GM19455 (cell line): Measurements from ENCODE around the gene RPS2.
"Not testable (repeated sequence)": the region's sequence is repeated elsewhere in the genome, so short reads cannot be mapped to it uniquely, and the experiment has no call there.

ENCODE experiments used
- ATAC-seq: cut with Tn5 transposase; IDR thresholded peaks from one replicate; pipeline ENCODE4 v1.9.1; 2021; ENCODE audit not compliant: unreplicated experiment

Gene RPS2

DNA sequence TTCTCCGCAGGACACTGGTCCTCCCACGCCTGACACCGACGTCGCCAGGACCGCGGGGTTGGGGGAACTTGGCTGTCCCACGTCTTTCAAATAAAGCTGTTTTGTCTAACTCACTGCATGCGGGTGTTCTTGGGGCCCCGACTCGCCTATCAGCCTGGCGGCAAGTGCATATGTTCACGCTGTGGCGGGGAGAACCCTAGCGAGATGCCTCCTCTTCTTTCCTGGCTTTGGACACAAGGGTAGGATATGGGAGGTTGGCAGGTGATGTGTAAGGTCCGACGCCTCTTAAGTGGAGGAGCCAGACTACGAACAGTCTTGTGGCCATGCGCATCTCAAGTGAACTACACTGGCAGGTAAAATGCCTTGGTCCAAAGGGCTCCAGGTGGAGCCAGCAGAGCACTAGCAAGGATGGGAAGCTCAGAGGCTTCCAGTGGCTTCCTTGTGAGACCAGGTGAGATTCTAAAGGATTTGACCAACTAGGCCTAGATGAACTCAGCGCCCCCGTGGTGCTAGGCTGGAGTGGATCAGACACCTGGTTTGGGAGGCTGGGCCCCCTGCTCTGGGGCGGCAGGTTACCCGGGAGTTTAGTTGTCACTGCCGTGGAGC, 873 bp upstream of the RPS2 start:
- ATAC-seq: no peak

DNA sequence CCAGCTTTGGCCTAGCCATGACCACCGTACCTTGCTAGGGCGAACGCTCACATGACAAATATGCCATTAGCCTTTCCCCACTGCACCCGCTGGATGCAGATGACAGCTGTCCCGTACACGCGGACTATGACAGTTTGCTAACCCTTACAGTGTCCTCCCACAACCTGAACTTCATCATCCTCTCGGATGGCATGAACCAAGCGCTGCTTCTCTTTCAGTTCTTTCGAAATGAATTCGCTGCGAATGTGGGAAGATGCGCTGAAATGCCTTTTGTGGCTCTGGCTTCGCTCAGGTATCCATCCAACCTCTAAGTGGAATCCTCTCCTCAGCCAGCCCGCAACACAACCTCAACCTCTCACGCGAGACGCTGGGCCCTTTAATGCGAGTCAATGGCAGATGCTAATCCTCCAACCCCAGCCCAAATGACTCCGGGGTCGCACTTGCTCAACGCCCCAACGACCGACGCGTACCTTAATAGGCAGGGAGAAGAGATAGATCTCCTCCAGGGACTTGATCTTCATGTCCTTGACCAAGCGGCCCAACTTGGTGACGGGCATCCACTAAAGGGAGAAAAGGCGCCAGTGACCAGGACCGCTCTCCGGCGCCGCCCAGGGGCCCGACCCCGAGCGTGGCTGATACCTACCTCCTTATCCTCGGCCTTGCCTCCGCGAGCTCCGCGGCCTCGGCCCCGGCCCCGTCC, 670 bp downstream of the RPS2 start:
- peak; percentile 3 for ATAC-seq

DNA sequence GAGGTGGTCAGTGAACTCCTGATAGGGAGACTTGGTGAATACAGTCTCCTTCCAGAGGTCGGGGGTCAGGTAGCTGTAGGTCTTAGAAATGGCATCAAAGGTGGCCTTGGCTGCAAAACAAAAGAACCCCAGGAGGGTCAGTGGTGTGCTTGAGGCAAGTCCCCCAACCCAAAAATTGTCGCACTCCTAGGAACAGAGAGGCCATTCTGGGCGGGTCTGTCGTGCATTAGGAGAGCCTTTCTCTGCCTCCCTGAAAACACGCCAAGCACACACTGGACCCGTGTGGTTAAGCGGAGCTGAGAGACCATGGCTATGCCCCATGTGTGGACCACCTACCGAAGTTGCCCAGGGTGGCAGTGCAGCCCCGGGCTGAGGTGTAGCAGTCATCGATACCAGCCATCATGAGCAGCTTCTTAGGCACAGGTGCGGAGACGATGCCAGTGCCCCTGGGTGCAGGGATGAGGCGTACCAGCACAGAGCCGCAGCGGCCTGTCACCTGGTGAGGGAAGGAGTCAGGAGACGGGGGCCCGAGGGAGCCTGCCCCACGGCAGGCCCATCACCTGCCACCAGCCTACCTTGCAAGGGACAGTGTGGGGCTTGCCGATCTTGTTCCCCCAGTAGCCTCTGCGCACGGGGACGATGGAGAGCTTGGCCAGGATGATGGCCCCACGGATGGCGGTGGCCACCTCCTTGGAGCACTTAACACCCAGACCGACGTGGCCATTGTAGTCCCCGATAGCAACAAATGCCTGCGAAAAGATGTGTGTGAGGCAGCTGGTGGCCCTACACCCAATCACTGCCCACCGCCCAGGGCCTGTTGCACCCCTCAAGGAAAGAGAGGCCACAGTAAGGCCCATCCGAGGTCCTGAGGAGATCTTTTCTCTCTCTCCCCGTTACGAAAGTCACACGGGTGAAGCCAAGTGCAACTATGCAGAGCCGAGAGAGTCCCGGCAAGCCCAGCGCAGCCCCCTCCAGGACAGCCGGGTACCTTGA, 2.2 kb downstream of the RPS2 start:
- ATAC-seq: not testable (repeated sequence)

DNA sequence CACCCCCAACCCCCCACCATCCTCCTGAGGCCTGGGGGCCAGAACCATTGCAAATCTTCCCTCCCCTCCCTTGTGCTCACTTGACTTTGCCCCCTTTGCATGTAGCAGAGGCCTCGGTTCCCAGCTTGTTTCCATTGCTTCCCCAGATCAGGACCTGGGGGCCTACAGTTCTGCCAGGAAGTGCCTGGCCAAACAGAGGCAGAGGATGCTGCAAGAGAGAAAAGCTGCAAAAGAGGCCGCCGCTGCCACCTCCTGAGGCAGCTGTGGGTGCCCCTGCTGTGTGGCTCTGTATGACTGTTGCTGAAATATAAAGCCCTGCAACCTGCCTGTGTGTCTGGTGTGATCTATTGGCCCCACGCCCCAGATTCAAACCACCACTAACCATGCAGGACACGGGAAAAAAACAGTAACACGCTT, 3.0 kb downstream of the RPS2 start:
- no peak for ATAC-seq

DNA sequence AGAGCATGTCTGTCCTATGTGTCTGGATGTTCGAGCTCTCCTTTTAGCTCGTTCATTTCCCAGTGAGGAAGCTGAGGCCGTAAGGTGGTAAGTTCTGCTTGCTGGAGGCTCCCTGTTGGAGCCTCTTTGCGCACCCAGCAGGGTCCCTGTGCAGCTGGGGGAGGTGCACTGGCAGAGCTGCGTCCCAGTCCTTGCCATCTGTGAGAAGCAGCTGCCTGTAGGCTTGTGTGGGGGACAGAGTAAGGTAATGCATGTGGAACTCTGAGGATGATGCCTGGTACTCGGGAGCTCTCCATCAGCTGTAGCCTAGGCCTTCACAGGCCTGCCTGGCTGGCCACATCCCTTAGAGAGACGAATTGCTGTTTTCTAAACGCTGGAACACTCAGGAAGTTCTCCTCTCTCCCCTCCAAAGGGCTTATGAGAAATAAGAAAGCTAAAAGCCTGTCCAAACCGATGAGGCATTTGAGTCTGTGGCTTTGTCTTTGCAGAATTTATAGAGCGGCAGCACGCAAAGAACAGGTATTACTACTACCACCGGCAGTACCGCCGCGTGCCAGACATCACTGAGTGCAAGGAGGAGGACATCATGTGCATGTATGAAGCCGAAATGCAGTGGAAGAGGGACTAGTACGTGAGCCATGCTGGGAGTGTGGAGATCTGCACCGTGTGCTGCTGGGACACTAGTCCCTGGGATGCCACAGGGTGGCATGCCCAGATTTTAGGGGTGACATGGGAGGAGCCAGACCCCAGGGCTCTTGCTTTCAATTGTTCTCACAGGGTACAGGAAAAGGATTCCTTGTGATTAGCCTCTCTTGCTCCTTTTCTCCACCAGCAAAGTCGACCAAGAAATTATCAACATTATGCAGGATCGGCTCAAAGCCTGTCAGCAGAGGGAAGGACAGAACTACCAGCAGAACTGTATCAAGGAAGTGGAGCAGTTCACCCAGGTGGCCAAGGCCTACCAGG, 3.7 kb downstream of the RPS2 start:
- no peak for ATAC-seq

DNA sequence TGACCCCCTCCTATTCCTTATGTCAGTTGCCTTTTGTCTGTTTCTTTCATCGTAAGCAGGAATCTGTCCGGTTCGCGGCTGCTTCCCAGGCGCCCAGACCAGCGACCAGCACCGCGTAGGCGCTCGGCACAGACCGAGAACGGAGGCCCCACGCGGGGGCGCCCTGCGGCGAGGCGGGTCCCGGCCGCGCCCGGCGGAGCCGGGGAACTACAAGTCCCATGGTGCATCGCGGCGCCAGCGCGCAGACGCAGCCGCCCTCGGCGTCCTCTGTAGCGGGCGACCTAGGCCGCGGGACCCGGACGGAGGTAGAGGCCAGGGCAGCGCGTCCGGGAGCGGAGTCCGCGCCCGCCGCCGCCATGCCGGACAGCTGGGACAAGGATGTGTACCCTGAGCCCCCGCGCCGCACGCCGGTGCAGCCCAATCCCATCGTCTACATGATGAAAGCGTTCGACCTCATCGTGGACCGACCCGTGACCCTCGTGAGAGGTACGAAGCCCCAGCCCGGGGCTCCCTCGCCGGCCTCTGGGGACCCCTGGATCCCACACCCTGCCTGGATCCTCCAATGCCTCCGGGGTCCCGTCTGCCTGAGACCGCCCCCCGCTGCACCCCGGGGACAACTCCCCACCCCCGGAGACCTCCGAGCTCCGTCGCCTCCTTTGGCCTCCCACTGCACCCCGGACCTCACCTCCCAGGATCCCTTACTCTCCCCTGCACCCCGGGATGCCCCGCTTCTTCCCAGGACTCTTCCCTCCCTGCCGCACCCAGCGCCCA, 5.2 kb downstream of the RPS2 start, which contains the start of gene NDUFB10:
NDUFB10 (plus strand) TSS at position 270 of the 771 bp plus-strand sequence; CDS start at position 357, 87 bp downstream.
- peak; percentile 68 for ATAC-seq

DNA sequence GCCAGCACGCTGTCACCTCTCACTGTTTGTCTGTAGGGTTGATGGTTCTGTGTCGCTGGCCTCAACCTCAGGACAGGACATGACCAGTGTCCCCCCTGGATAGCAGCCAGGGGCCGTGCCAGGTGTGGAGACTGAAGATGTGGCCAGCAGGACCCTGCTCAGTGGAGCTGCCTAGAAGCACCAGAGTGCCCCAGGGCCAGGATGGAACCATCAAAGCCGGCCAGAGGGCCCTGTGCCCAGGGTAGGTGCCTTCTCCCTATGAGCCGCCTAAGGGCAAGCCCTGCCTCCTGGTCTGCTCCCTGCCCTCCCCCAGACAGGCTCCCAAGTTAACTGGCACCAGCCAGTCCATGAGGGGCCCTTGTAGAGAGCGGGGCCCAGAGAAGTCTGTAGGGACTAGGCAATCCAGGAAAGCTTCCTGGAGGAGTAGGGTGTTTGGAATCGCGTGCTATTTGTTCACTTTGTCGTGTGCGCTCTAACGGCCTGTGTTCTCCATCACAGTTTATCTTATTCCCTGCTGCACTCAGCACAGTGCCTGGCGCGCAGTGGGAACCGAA, 5.8 kb downstream of the RPS2 start:
- ATAC-seq: no peak

DNA sequence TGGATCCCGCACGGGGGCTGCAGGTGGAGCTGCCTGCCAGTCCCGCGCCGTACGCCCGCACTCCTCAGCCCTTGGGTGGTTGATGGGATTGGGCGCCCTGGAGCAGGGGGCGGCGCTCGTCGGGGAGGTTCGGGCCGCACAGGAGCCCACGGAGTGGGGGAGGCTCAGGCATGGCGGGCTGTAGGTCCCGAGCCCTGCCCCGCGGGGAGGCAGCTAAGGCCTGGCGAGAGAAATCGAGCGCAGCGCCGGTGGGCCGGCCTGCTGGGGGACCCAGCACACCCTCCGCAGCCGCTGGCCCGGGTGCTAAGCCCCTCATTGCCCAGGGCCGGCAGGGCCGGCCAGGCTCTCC, 6.5 kb downstream of the RPS2 start:
- not testable (repeated sequence) for ATAC-seq

DNA sequence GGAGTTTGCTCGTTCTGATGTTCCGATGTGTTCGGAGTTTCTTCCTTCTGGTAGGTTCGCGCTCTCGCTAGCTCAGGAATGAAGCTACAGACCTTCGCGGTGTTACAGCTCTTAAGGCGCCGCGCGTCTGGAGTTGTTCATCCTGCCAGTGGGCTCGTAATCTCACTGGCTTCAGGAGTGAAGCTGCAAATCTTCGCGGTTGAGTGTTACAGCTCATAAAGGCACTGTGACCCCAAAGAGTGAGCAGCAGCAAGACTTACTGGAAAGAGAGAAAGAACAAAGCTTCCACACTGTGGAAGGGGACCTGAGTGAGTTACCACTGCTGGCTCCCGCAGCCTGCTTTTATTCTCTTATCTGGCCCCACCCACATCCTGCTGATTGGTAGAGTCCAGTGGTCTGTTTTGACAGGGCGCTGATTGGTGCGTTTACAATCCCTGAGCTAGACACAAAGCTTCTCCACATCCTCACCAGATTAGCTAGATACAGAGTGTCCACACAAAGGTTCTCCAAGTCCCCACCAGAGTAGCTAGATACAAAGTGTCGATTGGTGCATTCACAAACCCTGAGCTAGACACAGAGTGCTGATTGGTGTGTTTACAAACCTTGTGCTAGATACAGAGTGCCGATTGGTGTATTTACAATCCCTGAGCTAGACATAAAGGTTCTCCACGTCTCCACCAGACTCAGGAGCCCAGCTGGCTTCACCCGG, 7.0 kb downstream of the RPS2 start:
- ATAC-seq: not testable (repeated sequence)

DNA sequence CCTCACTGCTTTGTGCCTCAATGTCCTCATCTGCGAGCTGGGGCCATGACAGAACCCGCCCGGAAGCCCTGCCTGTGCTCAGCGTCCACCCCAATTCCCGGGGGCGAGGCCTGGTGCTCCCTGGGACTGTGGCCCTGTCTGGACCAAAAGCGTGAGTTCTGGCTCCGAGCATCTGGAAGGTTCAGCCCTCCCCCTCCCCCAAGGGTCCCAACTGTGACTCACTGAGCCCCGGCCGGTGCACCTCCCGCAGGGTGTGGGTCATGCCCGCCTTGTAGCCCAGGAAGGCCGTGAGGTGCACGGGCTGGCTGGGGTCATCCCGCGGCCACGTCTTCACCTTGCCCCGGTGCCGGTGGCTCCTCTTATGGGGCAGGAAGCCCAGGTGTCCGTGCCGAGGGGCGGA, 10.9 kb downstream of the RPS2 start:
- ATAC-seq: no peak

DNA sequence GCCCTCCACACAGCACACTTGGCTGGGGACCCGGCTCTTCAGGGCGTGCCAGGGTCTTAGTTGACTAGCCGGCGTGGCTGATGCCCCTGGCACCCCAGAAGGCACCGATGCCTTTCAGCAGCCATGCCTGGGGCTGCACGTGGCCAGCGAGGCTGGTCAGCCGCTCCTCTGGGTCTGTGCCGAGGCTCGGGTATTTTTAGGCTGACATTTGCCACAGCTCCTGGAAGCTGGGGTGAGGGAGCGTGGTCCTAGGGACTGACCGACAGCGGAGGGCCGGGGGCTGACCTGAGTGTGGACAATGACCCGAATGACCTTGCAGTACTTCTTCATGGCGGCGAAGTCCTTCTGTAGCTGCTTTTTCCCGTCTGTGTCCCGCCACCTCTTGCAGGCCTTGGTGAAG, 14.1 kb downstream of the RPS2 start:
- no peak for ATAC-seq

DNA sequence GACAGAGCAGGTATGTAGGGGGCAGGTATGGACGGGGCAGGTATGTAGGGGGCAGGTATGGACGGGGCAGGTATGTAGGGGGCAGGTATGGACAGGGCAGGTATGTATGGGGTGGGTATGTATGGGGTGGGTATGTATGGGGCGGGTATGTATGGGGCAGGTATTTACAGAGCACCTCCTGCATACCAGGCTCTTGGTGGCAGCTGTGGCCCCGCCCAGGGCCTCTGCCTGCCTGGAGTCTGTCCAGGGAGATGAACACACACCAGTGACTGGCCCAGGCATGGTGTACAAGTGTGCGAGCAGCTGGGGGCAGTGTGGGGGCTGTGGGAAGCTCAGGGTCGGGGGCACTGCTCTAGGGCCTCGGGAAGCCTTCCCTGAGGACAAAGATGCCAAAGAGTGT, 14.6 kb downstream of the RPS2 start:
- no peak for ATAC-seq

DNA sequence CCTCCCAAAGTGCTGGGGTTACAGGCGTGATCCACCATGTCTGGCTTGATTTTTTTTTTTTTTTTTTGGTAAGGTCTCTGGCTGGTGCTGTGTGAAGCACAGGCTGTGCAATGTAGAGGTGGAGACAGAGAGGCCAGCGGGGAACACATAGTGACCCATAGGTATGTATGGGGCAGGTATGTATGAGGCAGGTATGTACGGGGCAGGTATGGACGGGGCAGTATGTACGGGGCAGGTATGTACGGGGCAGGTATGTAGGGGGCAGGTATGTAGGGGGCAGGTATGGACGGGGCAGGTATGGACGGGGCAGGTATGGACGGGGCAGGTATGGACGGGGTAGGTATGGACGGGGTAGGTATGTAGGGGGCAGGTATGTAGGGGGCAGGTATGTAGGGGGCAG, 15.1 kb downstream of the RPS2 start:
- ATAC-seq: no peak

DNA sequence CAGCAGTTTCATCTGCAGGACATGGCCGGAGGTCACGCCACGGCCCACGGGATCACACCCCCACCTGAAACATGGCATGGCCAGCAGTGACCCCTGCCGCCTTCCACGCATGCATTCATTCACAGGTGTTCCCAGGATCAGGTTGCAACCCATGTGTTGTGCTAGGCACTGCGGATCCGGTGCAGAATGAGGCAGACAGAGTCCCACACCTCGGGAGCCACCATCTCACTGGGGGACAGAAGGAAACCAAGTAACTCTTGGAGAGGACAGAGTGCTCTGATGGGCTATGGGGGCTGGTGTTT, 17.3 kb downstream of the RPS2 start:
- no peak for ATAC-seq

DNA sequence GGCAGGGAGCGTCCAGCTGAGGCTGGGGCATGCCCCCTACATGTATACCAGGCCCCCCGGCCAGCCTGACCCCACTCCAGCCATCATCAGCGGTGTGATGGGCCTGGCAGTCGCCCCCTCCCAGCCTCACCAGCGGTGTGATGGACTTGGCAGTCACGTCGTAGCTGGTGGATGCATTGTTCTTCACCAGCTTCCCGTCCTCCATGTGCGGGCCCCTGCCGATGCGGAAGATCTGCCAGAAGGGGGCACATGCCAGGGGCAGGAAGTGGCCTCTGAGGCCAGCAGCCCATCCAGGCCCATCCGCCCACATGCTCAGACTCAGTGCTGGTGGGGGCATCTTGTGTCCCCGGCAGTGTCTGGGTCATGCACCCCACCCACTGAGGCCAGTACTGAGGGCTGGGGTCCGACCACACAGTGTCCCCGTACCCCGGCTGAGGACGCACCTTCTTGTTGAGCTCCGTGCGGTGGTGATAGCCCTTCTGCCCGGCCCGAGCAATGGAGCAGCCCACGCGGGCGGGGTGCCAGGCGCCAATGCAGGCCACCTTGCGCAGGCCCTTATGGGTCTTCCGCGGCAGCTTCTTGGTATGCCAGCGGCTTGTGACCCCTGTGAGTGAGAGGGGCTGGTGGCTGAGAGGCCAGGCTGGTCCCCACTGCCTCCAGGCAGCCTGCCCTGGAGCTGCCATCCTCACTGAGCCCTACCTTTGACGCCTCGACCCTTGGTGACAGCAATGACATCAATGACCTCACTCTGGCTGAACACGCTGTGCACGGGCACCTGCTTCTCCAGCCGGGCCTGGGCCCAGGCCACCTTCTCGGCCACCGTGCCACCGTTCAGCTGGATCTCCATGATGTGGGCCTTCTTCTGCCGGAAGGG, 17.9 kb downstream of the RPS2 start:
- ATAC-seq: no peak

DNA sequence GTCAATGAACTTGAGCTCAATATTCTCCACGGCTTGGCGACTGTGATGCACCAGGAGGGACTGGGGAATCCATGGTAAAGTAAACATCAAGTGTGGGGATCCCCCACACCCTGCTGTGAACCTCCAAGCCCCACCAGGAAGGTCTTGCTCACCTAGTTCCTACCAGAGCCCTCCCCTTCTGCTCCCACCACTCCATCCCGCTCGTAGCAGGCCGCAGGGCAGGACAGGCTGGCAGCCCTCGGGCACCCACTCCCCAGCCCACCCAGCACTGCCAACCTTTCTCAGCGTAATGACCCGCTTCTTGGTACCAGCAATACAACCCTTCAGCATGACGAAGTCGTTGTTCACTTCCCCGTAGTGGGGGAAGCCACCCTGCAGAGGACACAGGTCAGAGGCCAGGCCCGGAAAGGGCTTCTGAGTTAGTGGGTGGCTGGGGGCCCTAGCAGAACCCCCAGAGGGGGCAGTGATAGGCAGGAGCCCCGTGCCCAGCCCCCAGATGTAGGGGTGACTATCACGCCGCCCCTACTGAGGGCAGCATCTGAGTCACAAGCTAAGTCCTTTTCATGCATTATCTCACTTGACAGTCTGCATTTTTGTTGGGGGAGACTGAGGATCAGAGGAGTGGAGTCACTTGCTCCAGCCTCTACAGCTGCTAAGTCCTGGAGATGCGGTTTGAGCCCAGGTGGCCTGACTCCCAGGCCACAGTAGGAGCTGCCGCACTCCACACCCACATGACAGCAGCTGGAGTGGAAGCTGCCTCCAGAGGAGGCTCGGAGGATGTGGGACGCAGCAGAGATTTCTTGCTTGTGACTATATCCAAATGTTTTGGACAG, 18.9 kb downstream of the RPS2 start:
- no peak for ATAC-seq

DNA sequence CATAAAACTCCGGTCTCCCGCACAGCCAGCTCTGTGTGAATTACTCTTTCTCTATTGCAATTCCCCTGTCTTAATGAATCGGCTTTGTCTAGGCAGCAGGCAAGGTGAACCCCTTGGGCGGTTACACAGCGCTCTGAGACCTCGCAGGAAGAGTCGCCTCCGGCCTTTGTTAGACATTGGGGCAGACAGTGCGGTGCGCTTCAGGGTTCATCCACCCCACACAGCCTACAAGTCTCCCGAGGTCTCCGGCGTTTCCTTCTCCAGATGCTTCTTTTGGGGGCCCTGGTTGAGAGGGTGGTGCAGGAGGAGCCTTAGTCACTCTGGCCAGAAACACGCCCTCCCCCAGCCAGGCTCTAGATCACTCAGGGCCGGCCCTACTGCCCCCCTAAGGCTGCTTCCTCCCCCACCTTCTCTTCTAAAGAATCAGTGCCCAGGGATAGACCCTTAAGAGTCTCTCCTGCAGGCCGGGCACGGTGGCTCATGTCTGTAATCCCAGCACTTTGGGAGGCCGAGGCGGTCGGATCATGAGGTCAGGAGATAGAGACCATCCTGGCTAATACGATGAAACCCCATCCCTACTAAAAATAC, 19.9 kb downstream of the RPS2 start:
- ATAC-seq: no peak
